GM20000 (cell line): ENCODE measurements around the gene FBXL17.

ENCODE experiments used
- DNase-seq: peaks from one replicate; pipeline ENCODE4 v3.0.0; 2012; ENCODE audit warnings: low spot score
- CTCF ChIP-seq: IDR thresholded peaks from 2 replicates; pipeline ENCODE4 v1.5.1; 2012; ENCODE audit warnings: mild to moderate bottlenecking, control low read depth; ENCODE audit errors: extremely low read depth, missing control alignments

Gene FBXL17

DNA sequence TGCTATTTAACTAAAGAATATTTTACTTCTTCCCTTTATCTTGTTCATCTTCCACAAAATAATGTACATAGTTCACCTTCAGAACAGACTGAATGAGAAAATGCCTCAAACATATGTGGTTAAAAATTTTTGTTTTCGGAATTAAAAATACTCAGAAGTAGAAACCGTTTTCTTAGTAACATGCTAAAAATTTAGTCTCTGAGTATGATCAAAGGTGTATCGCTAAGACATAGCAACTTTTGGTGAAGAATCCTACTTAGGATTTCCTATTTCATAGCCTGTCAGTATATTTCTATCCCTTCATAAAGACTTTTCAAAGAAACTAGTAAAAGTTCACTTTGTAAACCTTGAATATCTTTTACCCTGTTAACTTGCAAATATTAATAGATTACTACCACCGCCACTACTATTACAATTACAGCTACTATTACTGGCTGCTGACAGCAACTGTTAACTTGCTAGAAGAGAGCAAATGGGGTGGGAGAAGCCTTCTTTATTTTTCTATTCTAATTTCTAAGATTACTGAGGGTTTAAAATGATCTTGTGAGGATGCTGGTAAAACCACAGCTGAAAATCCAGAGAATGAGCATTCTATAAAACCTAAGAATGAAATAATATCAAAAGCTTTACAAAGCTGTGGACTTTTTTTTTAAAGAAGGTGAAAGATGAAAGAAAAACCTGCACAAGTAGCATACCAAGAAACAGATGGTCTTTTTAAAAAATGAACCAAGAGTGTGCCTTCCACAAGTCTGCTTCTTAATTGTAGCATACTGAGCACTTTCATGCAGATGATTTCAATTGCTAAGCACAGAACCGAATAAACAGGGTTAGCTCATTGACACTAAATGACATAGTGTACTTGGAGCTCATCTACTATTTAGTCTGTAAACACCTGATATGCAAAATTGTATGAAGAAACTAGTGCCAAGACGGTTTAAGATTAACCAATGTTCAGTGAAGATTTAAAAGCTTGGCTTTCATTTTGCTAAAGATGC lies 464.9 kb downstream of the FBXL17 start:
- no peak for TF ChIP-seq CTCF
- no peak for DNase-seq

DNA sequence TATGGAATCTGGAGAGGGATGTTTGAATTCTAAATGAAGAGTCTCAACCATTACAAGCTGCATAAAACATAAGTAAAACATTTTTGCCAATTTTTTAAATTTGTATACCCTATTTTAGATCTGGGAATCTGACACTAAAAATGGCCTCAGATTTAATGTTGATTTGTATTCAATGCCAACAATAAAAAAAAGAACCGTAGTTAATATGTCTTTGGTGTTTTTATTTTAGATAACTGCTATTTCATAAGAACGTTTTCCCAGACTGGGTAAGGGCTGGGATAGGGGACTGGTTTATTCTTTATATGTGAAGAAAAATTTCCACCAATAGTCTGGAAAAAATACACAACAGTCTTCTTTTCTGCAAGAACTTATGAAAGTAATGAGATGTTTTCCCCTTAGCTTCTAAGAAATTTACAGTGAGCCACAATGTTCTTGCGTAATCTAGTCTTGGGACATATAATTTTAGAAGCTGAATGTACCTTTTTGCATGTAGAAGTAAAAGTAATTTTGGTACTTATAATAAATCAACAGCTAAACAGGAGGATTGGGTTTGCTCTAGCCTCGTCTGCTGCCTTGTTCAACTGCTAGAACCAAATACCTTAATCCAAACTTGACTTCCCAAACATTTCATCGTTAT lies 466.6 kb downstream of the FBXL17 start:
- no peak for DNase-seq

DNA sequence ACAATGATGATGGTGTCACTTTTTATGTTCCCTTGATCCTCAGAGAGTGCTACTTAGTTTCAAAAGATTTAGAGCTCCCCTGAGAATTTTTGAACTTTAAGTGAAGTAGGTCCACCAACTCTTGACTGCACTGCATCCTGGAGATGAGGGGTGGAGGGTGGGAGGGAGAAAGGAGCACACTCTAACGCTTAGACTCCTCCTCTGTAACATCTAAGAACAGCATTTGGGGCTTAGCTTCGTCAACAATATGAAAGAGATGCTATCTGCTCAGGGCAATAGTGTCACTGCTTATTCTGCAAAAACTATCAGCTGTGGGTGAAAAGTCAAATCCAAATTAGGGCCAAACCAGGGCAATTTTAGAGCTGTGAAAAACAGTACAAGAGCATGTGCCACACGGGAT lies 468.4 kb downstream of the FBXL17 start:
- no peak for DNase-seq
- no peak for TF ChIP-seq CTCF

More for the DNA sequence above, 466.6 kb downstream of the FBXL17 start:
- no peak for TF ChIP-seq CTCF

- no peak for DNase-seq
- TF ChIP-seq CTCF = no peak
These were observed 481.2 kb downstream of the FBXL17 start for GRCh38 chr5:107900721-107901120.

DNA sequence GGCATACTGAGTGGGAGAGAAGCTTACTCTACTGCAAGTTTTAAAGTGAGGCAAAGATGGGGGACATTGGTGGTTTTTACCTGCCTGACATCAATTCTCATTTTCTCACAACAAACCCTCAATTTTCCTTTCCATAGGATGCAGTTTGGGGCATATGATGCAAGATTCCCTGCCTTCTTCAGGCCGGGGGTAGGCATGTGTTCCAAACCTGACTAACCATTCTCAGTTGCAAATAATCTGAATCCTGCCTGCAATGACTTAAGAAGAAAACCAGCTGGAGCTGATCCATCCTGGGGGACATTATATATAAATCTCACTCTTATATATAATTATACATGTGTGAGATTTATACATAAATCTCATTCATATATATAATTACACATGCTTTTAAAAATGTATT lies 487.5 kb downstream of the FBXL17 start:
- TF ChIP-seq CTCF = no peak
- DNase-seq = no peak

DNA sequence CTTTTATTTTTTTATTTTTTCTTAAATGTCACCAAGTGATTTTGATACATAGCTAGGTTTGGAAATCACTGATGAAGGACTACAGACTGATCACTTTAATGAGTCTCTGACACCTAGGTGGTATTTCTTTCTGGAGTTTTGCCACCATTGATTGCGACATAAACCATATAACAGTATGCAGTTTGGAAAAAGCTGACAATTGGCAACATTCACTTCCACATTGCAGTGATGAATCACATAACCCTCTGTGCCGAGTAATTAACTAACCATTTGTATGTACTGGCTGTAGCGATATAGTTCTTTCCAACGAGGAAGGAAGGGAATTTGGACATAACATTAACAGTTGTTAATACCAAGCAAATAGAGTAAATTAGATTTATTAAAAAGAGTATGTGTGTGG lies 488.3 kb downstream of the FBXL17 start:
- no peak for TF ChIP-seq CTCF
- DNase-seq = no peak

DNA sequence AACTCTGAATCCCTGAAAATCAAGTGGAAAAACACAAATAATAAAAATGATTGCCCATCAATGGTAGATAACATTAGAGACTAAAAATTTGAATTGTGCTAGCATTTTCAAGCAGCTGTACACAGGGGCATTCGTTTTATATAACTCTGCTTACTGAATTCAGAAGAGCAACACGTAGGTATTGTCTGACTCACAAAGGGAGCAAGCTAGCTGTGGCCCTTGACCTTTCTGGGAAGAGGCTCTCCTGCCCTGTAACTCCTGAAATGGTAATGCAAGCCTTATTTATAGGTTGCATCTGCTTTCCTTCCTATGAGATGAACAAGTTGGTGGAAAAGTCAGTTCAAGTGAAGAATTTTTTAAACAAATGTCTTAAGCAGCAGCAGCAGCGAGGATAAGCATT lies 492.5 kb downstream of the FBXL17 start:
- DNase-seq = no peak
- no peak for TF ChIP-seq CTCF
